Cardiac fibroblast (primary cell): ENCODE data around the gene RBBP7.

Experiments
- DNase-seq, 2 donors: peaks; one replicate each; pipeline versions ENCODE4 v3.0.0 to v3.0.0-alpha.2; 2010; ENCODE audit warnings: low read depth in 2 of 2
- H3K4me3 ChIP-seq, 2 donors: replicated peaks in 1 of 2; 1 replicate in 1 of 2; 2 replicates in 1 of 2; pipeline ENCODE4 v1.5.1; 2011; ENCODE audit warnings: low read depth in 2 of 2, low read length in 2 of 2, mild to moderate bottlenecking in 2 of 2, moderate library complexity in 1 of 2
- CTCF ChIP-seq: IDR thresholded peaks from one replicate; pipeline ENCODE4 v1.5.1; 2011; ENCODE audit warnings: low read depth, mild to moderate bottlenecking, low read length, inconsistent platforms

The RBBP7 gene

GRCh38 chrX:16839852-16840460, 30.2 kb downstream of the RBBP7 start:
- peak; percentile 79 to 83 for DNase-seq
- H3K4me3 ChIP-seq: no peak overlapping the region
- TF ChIP-seq CTCF: no peak

- TF ChIP-seq CTCF: no peak
These were observed 30.8 kb downstream of the RBBP7 start for GRCh38 chrX:16839219-16839851.

GRCh38 chrX:16838202-16839066, 31.7 kb downstream of the RBBP7 start:
- no peak overlapping the region for H3K4me3 ChIP-seq
- no peak for TF ChIP-seq CTCF
- DNase-seq: peak; percentile 83 to 84

More at GRCh38 chrX:16839219-16839851, 30.8 kb downstream of the RBBP7 start:
- DNase-seq: peak in 1 of 2 donors; percentile 5
- H3K4me3 ChIP-seq: no peak overlapping the region

GRCh38 chrX:16836371-16836770, 33.8 kb downstream of the RBBP7 start:
- peak; percentile 26 for TF ChIP-seq CTCF
- no peak overlapping the region for H3K4me3 ChIP-seq
- peak in 1 of 2 donors; percentile 38 for DNase-seq

GRCh38 chrX:16834806-16835205, 35.4 kb downstream of the RBBP7 start:
- no peak for TF ChIP-seq CTCF
- H3K4me3 ChIP-seq: no peak overlapping the region
- DNase-seq: no peak

GRCh38 chrX:16832301-16832700, 37.9 kb downstream of the RBBP7 start:
- DNase-seq: peak in 1 of 2 donors; percentile 12
- no peak for TF ChIP-seq CTCF
- H3K4me3 ChIP-seq: no peak overlapping the region
